SK-N-MC (cell line): ENCODE measurements around the gene IL17RB.

Experiments used
- DNase-seq: peaks from one replicate; pipeline ENCODE4 v3.0.0-alpha.2; 2011; ENCODE audit warnings: low read depth, low spot score
- H3K27ac ChIP-seq: fragments of 200-600 bp; sonication (generic); 2 replicates; pipeline ENCODE4 v1.5.1; 2016; ENCODE audit warnings: mixed run types
- H3K36me3 ChIP-seq: fragments of 200-600 bp; sonication (generic); 2 replicates; pipeline ENCODE4 v1.6.1; 2017; ENCODE audit warnings: antibody characterized with exemption, low read length, mixed read lengths; ENCODE audit not compliant: insufficient read depth
- H3K4me3 ChIP-seq: fragments of 200-600 bp; sonication (generic); 2 replicates; pipeline ENCODE4 v1.5.1; 2016
- H3K9ac ChIP-seq: fragments of 200-600 bp; sonication (generic); 2 replicates; pipeline ENCODE4 v1.8.0; 2017; ENCODE audit warnings: mixed run types, mixed read lengths; ENCODE audit not compliant: insufficient read length
- H3K9me3 ChIP-seq: fragments of 200-600 bp; sonication (generic); 2 replicates; pipeline ENCODE4 v1.6.1; 2017; ENCODE audit warnings: low read depth, mild to moderate bottlenecking, antibody characterized with exemption, low read length, moderate library complexity, mixed read lengths
- EZH2 ChIP-seq: fragments of 200-600 bp; sonication (generic); IDR thresholded peaks from one replicate; pipeline ENCODE4 v1.6.1; 2017; ENCODE audit warnings: antibody characterized with exemption
- FOXP2 ChIP-seq: optimal IDR thresholded peaks from 2 replicates; pipeline ENCODE3; 2011; ENCODE audit warnings: mild to moderate bottlenecking, moderate library complexity; ENCODE audit not compliant: insufficient read depth; ENCODE audit errors: extremely low read length, control extremely low read depth
- POLR2AphosphoS5 ChIP-seq: IDR thresholded peaks from 2 replicates; pipeline ENCODE4 v1.6.1; 2012; ENCODE audit warnings: mild to moderate bottlenecking, low read depth, low read length, borderline replicate concordance

IL17RB gene

DNA sequence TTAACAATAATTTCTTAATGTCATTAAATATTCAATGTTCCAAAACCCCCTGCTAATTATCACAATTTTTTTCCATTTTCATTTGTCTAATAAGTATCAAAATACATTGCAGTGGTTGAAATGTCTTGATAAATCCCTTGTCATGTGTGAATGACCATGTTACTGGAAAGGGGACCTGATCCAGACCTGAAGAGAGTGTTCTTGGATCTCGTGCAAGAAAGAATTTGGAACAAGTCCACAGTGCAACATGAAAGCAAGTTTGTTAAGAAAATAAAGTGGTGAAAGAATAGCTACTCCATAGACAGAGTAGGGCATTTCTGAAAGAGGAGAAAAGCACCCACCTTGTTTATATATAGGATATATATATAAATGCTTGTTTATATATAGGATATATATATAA is 55.7 kb downstream of the IL17RB start:
- Histone ChIP-seq H3K9me3 (no peaks in the 10 kb centered on the region), H3K27ac (no peak overlapping the region), H3K9ac (no peak overlapping the region), H3K4me3 (no peak overlapping the region), H3K36me3 (no peaks in the 10 kb centered on the region)
- no peak for TF ChIP-seq EZH2
- TF ChIP-seq POLR2AphosphoS5, result no peak
- TF ChIP-seq FOXP2, result no peak
- DNase-seq, result no peak

DNA sequence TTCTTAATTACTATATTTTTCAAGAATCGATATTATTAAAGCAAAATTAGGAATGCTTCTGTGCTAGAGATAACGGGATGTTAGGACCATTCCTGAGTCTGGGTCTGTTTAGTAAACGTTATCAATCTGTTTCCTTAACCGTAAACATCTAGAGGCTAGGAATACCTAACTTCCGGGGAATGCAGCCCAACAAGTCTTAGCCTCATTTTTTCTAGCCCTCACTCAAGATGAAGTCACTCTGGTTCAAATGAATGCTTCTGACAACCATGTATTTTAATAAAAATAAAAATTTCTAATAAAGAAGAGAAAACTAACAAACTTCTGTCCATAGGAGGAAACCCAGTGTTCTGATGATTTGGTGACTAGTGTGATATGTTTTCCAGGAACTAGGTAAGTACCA is 56.3 kb downstream of the IL17RB start:
- DNase-seq, result no peak
- Histone ChIP-seq H3K36me3 (no peaks in the 10 kb centered on the region), H3K9me3 (no peaks in the 10 kb centered on the region), H3K9ac (no peak overlapping the region), H3K4me3 (no peak overlapping the region), H3K27ac (no peak overlapping the region)
- TF ChIP-seq POLR2AphosphoS5 (no peak), FOXP2 (no peak), EZH2 (no peak)

- TF ChIP-seq POLR2AphosphoS5 (no peak), FOXP2 (no peak), EZH2 (no peak)
Observed at GRCh38 chr3:53913401-53913800, 67.0 kb downstream of the IL17RB start.

More at GRCh38 chr3:53913401-53913800, 67.0 kb downstream of the IL17RB start:
- H3K4me3 ChIP-seq, result no peak overlapping the region
- no peaks in the 10 kb centered on the region for H3K9me3 ChIP-seq
- no peaks in the 10 kb centered on the region for H3K36me3 ChIP-seq
- H3K9ac ChIP-seq, result no peak overlapping the region
- DNase-seq, result no peak
- H3K27ac ChIP-seq, result no peak overlapping the region
